ENCODE data around the gene TEX11.
"Not testable (repeated sequence)": the region's sequence is repeated elsewhere in the genome, so short reads cannot be mapped to it uniquely, and the experiment has no call there.

The TEX11 gene

GRCh38 chrX:70587158-70587557, 321.4 kb downstream of the TEX11 start:
- not testable (repeated sequence) for DNase-seq (ENCODE audit: low spot score)

GRCh38 chrX:70577442-70577841, 331.1 kb downstream of the TEX11 start:
- no peak for DNase-seq (ENCODE audit: low spot score)

GRCh38 chrX:70569922-70570576, 338.5 kb downstream of the TEX11 start:
- DNase-seq (ENCODE audit: low spot score) = not testable (repeated sequence)

GRCh38 chrX:70554948-70555347, 353.6 kb downstream of the TEX11 start:
- DNase-seq (ENCODE audit: low spot score) = no peak

- no peak for DNase-seq (ENCODE audit: low spot score)
Measured at GRCh38 chrX:70554523-70554922, 354.0 kb downstream of the TEX11 start.

GRCh38 chrX:70554081-70554480, 354.4 kb downstream of the TEX11 start:
- peak; percentile 53 for DNase-seq (ENCODE audit: low spot score)

GRCh38 chrX:70553516-70553915, 355.0 kb downstream of the TEX11 start:
- DNase-seq (ENCODE audit: low spot score) = no peak

- DNase-seq (ENCODE audit: low spot score) = no peak
Measured at GRCh38 chrX:70552130-70552704, 356.3 kb downstream of the TEX11 start.

GRCh38 chrX:70549429-70549828, 359.1 kb downstream of the TEX11 start:
- no peak for DNase-seq (ENCODE audit: low spot score)

GRCh38 chrX:70535198-70535597, 373.3 kb downstream of the TEX11 start:
- no peak for DNase-seq (ENCODE audit: low spot score)

- DNase-seq (ENCODE audit: low spot score) = no peak
Measured at GRCh38 chrX:70527610-70528345, 380.7 kb downstream of the TEX11 start.

GRCh38 chrX:70527053-70527452, 381.5 kb downstream of the TEX11 start:
- no peak for DNase-seq (ENCODE audit: low spot score)

GRCh38 chrX:70525733-70526132, 382.8 kb downstream of the TEX11 start:
- no peak for DNase-seq (ENCODE audit: low spot score)

GRCh38 chrX:70515692-70516091, 392.8 kb downstream of the TEX11 start:
- not testable (repeated sequence) for DNase-seq (ENCODE audit: low spot score)

GRCh38 chrX:70515270-70515669, 393.2 kb downstream of the TEX11 start:
- DNase-seq (ENCODE audit: low spot score) = not testable (repeated sequence)

GRCh38 chrX:70509078-70509477, 399.4 kb downstream of the TEX11 start:
- DNase-seq (ENCODE audit: low spot score) = no peak

GRCh38 chrX:70508296-70508911, 400.1 kb downstream of the TEX11 start:
- DNase-seq (ENCODE audit: low spot score) = peak; percentile 13

GRCh38 chrX:70505451-70505841, 403.1 kb downstream of the TEX11 start:
- DNase-seq (ENCODE audit: low spot score) = no peak

- DNase-seq (ENCODE audit: low spot score) = peak; percentile 33
Measured at GRCh38 chrX:70504772-70505450, 403.6 kb downstream of the TEX11 start.

- DNase-seq (ENCODE audit: low spot score) = no peak
Measured at GRCh38 chrX:70500826-70501225, 407.7 kb downstream of the TEX11 start.

- DNase-seq (ENCODE audit: low spot score) = no peak
Measured at GRCh38 chrX:70498129-70498528, 410.4 kb downstream of the TEX11 start.

- DNase-seq (ENCODE audit: low spot score) = no peak
Measured at GRCh38 chrX:70497026-70497425, 411.5 kb downstream of the TEX11 start.
